Measurements from ENCODE around the gene PSME2. TPM values are rescaled to one million over a fixed set of nuclear protein-coding genes. Genes with fewer than 3 reads are reported as not detected.

PSME2 gene
- total RNA-seq, 1 experiment from 2014 or later = 126 TPM

DNA sequence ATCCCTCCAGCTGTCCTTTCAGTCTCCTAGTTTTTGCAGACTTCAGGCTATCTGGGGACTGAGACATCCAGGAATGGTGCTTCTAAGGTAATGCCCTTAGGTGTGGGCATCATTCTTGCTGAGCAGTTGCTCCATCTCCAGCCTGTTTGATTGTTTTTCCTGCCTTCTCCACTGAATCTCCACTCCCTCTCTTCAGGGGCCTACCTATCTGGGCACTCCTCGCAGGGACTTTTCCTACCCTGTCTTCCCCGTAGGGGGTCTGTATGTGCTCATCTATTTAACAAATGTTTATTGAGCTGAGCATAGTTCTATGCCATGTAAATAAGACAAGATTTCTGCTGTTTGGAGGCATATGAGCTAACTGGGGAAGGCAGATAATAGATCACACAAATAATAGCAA lies 13.4 kb downstream of the PSME2 start:
- H3K23me2 ChIP-seq (ENCODE audit: insufficient read length, low read depth, low read length, poor library complexity, severe bottlenecking) = peaks cover 10% of the 10 kb centered on the region
- no peak overlapping the region for H2BK20ac ChIP-seq (ENCODE audit: low read depth, low read length, poor library complexity, severe bottlenecking)
- TF ChIP-seq, protein P1, sequence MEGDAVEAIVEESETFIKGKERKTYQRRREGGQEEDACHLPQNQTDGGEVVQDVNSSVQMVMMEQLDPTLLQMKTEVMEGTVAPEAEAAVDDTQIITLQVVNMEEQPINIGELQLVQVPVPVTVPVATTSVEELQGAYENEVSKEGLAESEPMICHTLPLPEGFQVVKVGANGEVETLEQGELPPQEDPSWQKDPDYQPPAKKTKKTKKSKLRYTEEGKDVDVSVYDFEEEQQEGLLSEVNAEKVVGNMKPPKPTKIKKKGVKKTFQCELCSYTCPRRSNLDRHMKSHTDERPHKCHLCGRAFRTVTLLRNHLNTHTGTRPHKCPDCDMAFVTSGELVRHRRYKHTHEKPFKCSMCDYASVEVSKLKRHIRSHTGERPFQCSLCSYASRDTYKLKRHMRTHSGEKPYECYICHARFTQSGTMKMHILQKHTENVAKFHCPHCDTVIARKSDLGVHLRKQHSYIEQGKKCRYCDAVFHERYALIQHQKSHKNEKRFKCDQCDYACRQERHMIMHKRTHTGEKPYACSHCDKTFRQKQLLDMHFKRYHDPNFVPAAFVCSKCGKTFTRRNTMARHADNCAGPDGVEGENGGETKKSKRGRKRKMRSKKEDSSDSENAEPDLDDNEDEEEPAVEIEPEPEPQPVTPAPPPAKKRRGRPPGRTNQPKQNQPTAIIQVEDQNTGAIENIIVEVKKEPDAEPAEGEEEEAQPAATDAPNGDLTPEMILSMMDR (conservative IDR thresholded peaks at IDR 0.05) = no peak
- H3K18ac ChIP-seq (ENCODE audit: insufficient read length, low read depth, low read length) = no peak overlapping the region
- H3K4me1 ChIP-seq (ENCODE audit: insufficient read depth, low read length) = no peaks in the 10 kb centered on the region
- no peak for DNase-seq
- WGBS (ENCODE audit: extremely low coverage, insufficient read length, low lambda C conversion rate) = no CpG with 5 or more reads among the region's 2 CpGs
- no peaks in the 10 kb centered on the region for H3K79me1 ChIP-seq (ENCODE audit: insufficient read depth, low read depth, low read length, poor library complexity, severe bottlenecking)
- peaks cover 18 to 20% of the 10 kb centered on the region in 2 experiments for H3K4me1 Mint-ChIP-seq
- no peak overlapping the region for H2BK5ac ChIP-seq (ENCODE audit: insufficient read length, low read length)
- no peaks in the 10 kb centered on the region for H3K27me3 ChIP-seq (ENCODE audit: insufficient read depth, low read length)
- H3K79me2 ChIP-seq (ENCODE audit: insufficient read depth, low read length) = no peaks in the 10 kb centered on the region
- no peak overlapping the region for H2AFZ ChIP-seq (ENCODE audit: low read length)
- H3K27ac Mint-ChIP-seq = no peak overlapping the region
- H2BK12ac ChIP-seq (ENCODE audit: insufficient read length, low read depth, low read length) = no peak overlapping the region
- H4K5ac ChIP-seq (ENCODE audit: insufficient read length, low read depth, low read length) = no peak overlapping the region
- H2BK120ac ChIP-seq (ENCODE audit: low read depth, low read length, poor library complexity, severe bottlenecking) = no peak overlapping the region
- H3K27ac ChIP-seq (ENCODE audit: insufficient read length, low read depth, low read length) = no peak overlapping the region
- no peaks in the 10 kb centered on the region for H3K27me3 Mint-ChIP-seq (ENCODE audit: low read depth)
- H2AK5ac ChIP-seq (ENCODE audit: insufficient read length, low read length) = no peak overlapping the region
- peaks cover 3 to 11% (median 6%) of the 10 kb centered on the region in 3 experiments for H3K36me3 Mint-ChIP-seq (ENCODE audit: insufficient read depth in 1 of 3, low read depth in 3 of 3)
- H3K4ac ChIP-seq (ENCODE audit: low read depth, low read length) = no peak overlapping the region
- no peak overlapping the region for H4K91ac ChIP-seq (ENCODE audit: insufficient read length, low read depth, low read length)
- H3K56ac ChIP-seq (ENCODE audit: insufficient read length, low read depth, low read length) = no peak overlapping the region
- no peak overlapping the region for H3K14ac ChIP-seq (ENCODE audit: insufficient read depth, low read length)
- no peak overlapping the region for H3K4me2 ChIP-seq (ENCODE audit: insufficient read depth, insufficient read length, low read length)
- H3K9me3 ChIP-seq (ENCODE audit: control insufficient read depth, low read depth, low read length) = no peaks in the 10 kb centered on the region
- H3K4me3 Mint-ChIP-seq = no peak overlapping the region
- no peaks in the 10 kb centered on the region for H4K20me1 ChIP-seq (ENCODE audit: control insufficient read depth, insufficient read depth, insufficient read length)
- 0 out of 5 replicates have a peak, but pooled peaks cover 0 to 2% of the 10 kb centered on the region in 2 experiments for H3K9me3 Mint-ChIP-seq
- H2BK15ac ChIP-seq (ENCODE audit: low read depth, low read length) = no peak overlapping the region
- H3K9ac ChIP-seq (ENCODE audit: extremely low read depth, insufficient read length, low read length) = no peak overlapping the region
- no peak overlapping the region for H4K8ac ChIP-seq (replicated peaks; ENCODE audit: insufficient read length, low read depth, low read length)
- H3K23ac ChIP-seq (ENCODE audit: insufficient read length, low read depth, low read length) = no peak overlapping the region
- no peak overlapping the region for H3T11ph ChIP-seq (ENCODE audit: low read length)
